ENCODE data around the gene BST2.

- TF ChIP-seq CTCF (IDR thresholded peaks at IDR 0.05; ENCODE audit: low read depth, low read length, missing input control) = no peak
- TF ChIP-seq YY1 (IDR thresholded peaks at IDR 0.05) = no peak
- no peak for TF ChIP-seq RAD21 (IDR thresholded peaks at IDR 0.05)
- no peak for TF ChIP-seq TAF1 (conservative IDR thresholded peaks at IDR 0.05)
- no peak for TF ChIP-seq ATF3 (IDR thresholded peaks at IDR 0.05)
- no peak for TF ChIP-seq MAX (IDR thresholded peaks at IDR 0.05)
- TF ChIP-seq JUND (IDR thresholded peaks at IDR 0.05) = no peak
- TF ChIP-seq HNF4G (IDR thresholded peaks at IDR 0.05) = no peak
- no peak for TF ChIP-seq EGR1 (IDR thresholded peaks at IDR 0.05; ENCODE audit: low read depth in 2 of 2)
- TF ChIP-seq REST (IDR thresholded peaks at IDR 0.05) = no peak
- TF ChIP-seq RXRA (IDR thresholded peaks at IDR 0.05) = no peak
- peak; percentile 86 for TF ChIP-seq NR2F2 (IDR thresholded peaks at IDR 0.05)
- no peak for TF ChIP-seq HNF4A (conservative IDR thresholded peaks at IDR 0.05)
These were observed 28.4 kb downstream of the BST2 start, which contains the start of gene PLVAP for GRCh38 chr19:17376935-17377600.

All from liver (tissue), 3 donors.